Caki2 (cell line): Measurements from ENCODE around the gene SGCE. TPM values are rescaled to one million over a fixed set of nuclear protein-coding genes. Genes with fewer than 3 reads are reported as not detected.

Source experiments
- DNase-seq: peaks from one replicate; pipeline ENCODE4 v3.0.0-alpha.2; 2015; ENCODE audit warnings: low read depth
- in situ Hi-C: cut with HindIII; loops from 2 replicates; pipeline ENCODE4 v1.10.0; 2016; ENCODE audit warnings: low sequenced_read_pairs, low pct_unique_long_range_greater_than_20kb, mixed read lengths
- total RNA-seq: library from RNA; depleted of rRNA; stranded (reverse); fragments of >200 nt; shearing (Covaris generic); gene quantifications from 2 replicates; pipeline ENCODE4 v1.2.3, GENCODE V29; 2014; ENCODE audit warnings: low replicate concordance

SGCE gene
- total RNA-seq, 1 experiment from 2014 or later = 59.8 TPM

GRCh38 chr7:94665426-94665825 is 9.5 kb upstream of the SGCE start:
- in situ Hi-C loops = no loop called here
- DNase-seq = no peak

GRCh38 chr7:94664023-94664422 is 8.1 kb upstream of the SGCE start:
- in situ Hi-C loops = no loop called here

GRCh38 chr7:94662548-94662947 is 6.6 kb upstream of the SGCE start:
- DNase-seq = no peak
- in situ Hi-C loops = no loop called here

More at GRCh38 chr7:94664023-94664422, 8.1 kb upstream of the SGCE start:
- DNase-seq = no peak

- in situ Hi-C loops = no loop called here
- DNase-seq = no peak
Measured at GRCh38 chr7:94660006-94660405, 4.1 kb upstream of the SGCE start.

GRCh38 chr7:94658826-94659225 is 2.9 kb upstream of the SGCE start:
- DNase-seq = peak; percentile 25
- in situ Hi-C loops = no loop called here

GRCh38 chr7:94657771-94658693 is 2.1 kb upstream of the SGCE start:
- in situ Hi-C loops = no loop called here
- peak; percentile 99 for DNase-seq

- in situ Hi-C loops = no loop called here
- peak; percentile 66 for DNase-seq
Measured at GRCh38 chr7:94656925-94657731, 1.2 kb upstream of the SGCE start.

GRCh38 chr7:94656658-94656924 is 658 bp upstream of the SGCE start:
- in situ Hi-C loops = no loop called here
- DNase-seq = no peak

GRCh38 chr7:94655126-94655847 is 646 bp downstream of the SGCE start:
- peak; percentile 55 for DNase-seq
- in situ Hi-C loops = no loop called here

- DNase-seq = no peak
- in situ Hi-C loops = no loop called here
Measured at GRCh38 chr7:94654783-94655125, 1.2 kb downstream of the SGCE start.

- no peak for DNase-seq
- in situ Hi-C loops = no loop called here
Measured at GRCh38 chr7:94650147-94651051, 5.5 kb downstream of the SGCE start.

- in situ Hi-C loops = no loop called here
- no peak for DNase-seq
Measured at GRCh38 chr7:94649450-94649849, 6.5 kb downstream of the SGCE start.

- DNase-seq = no peak
- in situ Hi-C loops = no loop called here
Measured at GRCh38 chr7:94648731-94649130, 7.2 kb downstream of the SGCE start.

GRCh38 chr7:94647295-94647694 is 8.6 kb downstream of the SGCE start:
- in situ Hi-C loops = no loop called here
- DNase-seq = no peak

- in situ Hi-C loops = no loop called here
- no peak for DNase-seq
Measured at GRCh38 chr7:94643771-94644545, 12.0 kb downstream of the SGCE start.

GRCh38 chr7:94642838-94643653 is 12.9 kb downstream of the SGCE start:
- DNase-seq = no peak
- in situ Hi-C loops = no loop called here

- DNase-seq = no peak
- in situ Hi-C loops = no loop called here
Measured at GRCh38 chr7:94639384-94639783, 16.5 kb downstream of the SGCE start.
